ENCODE results near the gene PIP4K2A. TPM values are rescaled to one million over a fixed set of nuclear protein-coding genes. Genes with fewer than 3 reads are reported as not detected.

The PIP4K2A gene
- total RNA-seq, 3 donors from 2014 or later = 15.1 to 36.6 (median 33.1) TPM

- H3K27ac ChIP-seq = no peak overlapping the region
- no peaks in the 10 kb centered on the region for H3K27me3 ChIP-seq
- TF ChIP-seq POLR2AphosphoS5 (IDR thresholded peaks at IDR 0.05) (no peak), CTCF (IDR thresholded peaks at IDR 0.05) (no peak), POLR2A (IDR thresholded peaks at IDR 0.05) (no peak)
- DNase-seq (ENCODE audit: low spot score in 2 of 2) = no peak
- no peaks in the 10 kb centered on the region for H3K4me1 ChIP-seq
- H3K36me3 ChIP-seq = no peaks in the 10 kb centered on the region
- H3K9me3 ChIP-seq = no peaks in the 10 kb centered on the region
- intact Hi-C loops (cut with DNase I; ENCODE audit: low total_unique reads) = no loop called here
- H3K4me3 ChIP-seq = no peak overlapping the region
Observed at GRCh38 chr10:22605168-22605567, 109.2 kb downstream of the PIP4K2A start.

DNA sequence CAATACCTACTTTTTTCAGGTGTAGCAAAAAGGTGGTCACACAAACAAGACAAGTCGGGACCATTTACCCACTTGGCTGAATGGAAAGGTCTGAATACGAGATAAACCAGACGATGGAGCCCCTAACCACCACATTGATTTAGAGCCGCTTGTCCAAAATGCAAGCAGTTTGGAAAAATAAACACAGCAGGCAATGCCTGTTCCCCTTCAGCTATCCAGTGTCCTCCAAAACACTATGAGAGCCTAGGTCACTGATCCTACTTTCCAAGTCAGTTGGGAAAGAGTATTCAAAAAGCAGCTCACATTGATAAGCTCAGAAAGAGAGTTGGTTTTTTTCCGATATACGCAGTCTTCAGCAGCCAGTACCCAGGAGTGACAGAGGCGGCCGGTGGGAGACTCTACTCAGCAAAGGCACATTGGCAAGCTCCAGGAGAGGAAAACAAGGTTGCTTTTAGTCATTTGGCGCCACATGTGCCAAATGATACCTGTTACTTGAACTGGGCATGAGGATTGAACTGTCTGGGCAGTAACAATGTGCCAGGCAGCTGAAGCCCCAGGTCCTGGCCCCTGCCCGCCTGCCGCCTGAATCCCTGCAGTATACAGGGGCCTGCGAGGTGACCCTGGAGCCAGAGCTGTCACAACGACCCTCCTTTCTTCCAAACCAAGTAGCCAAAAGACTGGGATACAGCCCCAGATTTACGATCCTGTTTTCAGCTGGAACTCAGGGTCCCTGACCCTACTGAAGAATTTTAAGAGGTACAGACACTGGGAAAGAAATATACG, 109.8 kb downstream of the PIP4K2A start:
- Histone ChIP-seq H3K27ac (peak overlapping the region; percentile 5 to 34), H3K4me3 (no peak overlapping the region), H3K36me3 (no peaks in the 10 kb centered on the region), H3K9me3 (no peaks in the 10 kb centered on the region), H3K27me3 (no peaks in the 10 kb centered on the region), H3K4me1 (no peaks in the 10 kb centered on the region)
- intact Hi-C loops (cut with DNase I; ENCODE audit: low total_unique reads) = no loop called here
- TF ChIP-seq CTCF (IDR thresholded peaks at IDR 0.05) = no peak
- no peak for TF ChIP-seq POLR2AphosphoS5 (IDR thresholded peaks at IDR 0.05)
- no peak for TF ChIP-seq POLR2A (IDR thresholded peaks at IDR 0.05)
- DNase-seq (ENCODE audit: low spot score in 2 of 2) = no peak

DNA sequence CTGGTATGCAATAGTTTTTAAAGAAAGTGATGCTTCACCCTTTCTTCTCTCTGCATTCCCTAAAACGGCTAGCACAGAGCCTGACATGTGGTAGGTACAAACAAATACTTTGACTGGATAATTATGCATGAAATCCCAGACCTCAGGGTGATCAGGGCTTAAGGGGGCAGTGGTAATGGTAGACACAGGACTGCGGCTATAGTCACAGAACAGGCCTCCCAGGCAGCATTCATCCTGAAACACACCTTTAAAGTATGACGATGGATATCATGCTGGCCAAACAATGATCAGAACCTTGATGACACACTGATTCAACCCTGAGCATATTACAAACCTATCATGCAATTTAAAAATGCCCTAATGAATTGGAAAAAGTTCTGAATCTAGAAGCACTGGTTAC, 110.8 kb downstream of the PIP4K2A start:
- H3K27ac ChIP-seq = no peak overlapping the region
- H3K27me3 ChIP-seq = no peaks in the 10 kb centered on the region
- DNase-seq (ENCODE audit: low spot score in 2 of 2) = no peak
- intact Hi-C loops (cut with DNase I; ENCODE audit: low total_unique reads) = no loop called here
- H3K4me3 ChIP-seq = no peak overlapping the region
- no peaks in the 10 kb centered on the region for H3K4me1 ChIP-seq
- TF ChIP-seq CTCF (IDR thresholded peaks at IDR 0.05) = no peak
- no peak for TF ChIP-seq POLR2A (IDR thresholded peaks at IDR 0.05)
- TF ChIP-seq POLR2AphosphoS5 (IDR thresholded peaks at IDR 0.05) = no peak
- no peaks in the 10 kb centered on the region for H3K9me3 ChIP-seq
- no peaks in the 10 kb centered on the region for H3K36me3 ChIP-seq

DNA sequence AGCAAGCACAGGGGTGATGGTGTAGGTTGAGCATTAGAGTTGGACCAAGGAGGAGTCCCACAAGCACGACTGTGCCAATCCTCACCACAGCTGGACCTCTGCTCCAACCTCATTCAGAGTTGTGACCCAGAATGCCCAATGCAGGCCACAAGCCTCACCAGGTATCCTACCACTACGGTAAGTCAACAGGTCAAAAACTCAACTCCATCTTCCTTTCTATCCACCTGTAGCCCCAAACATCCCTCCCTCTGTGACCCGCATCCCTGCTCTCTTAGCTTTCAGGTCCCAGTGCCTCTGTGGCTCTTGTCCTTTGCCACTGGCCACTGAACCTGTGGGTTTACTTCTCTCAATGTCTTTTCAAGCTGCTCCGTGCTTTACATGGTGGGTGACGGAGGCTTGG, 112.8 kb downstream of the PIP4K2A start:
- Histone ChIP-seq H3K4me3 (no peak overlapping the region), H3K27ac (no peak overlapping the region), H3K4me1 (no peaks in the 10 kb centered on the region), H3K9me3 (no peaks in the 10 kb centered on the region), H3K36me3 (no peaks in the 10 kb centered on the region), H3K27me3 (no peaks in the 10 kb centered on the region)
- DNase-seq (ENCODE audit: low spot score in 2 of 2) = no peak
- TF ChIP-seq POLR2A (IDR thresholded peaks at IDR 0.05) (no peak), CTCF (IDR thresholded peaks at IDR 0.05) (no peak), POLR2AphosphoS5 (IDR thresholded peaks at IDR 0.05) (no peak)
- intact Hi-C loops (cut with DNase I; ENCODE audit: low total_unique reads) = no loop called here

DNA sequence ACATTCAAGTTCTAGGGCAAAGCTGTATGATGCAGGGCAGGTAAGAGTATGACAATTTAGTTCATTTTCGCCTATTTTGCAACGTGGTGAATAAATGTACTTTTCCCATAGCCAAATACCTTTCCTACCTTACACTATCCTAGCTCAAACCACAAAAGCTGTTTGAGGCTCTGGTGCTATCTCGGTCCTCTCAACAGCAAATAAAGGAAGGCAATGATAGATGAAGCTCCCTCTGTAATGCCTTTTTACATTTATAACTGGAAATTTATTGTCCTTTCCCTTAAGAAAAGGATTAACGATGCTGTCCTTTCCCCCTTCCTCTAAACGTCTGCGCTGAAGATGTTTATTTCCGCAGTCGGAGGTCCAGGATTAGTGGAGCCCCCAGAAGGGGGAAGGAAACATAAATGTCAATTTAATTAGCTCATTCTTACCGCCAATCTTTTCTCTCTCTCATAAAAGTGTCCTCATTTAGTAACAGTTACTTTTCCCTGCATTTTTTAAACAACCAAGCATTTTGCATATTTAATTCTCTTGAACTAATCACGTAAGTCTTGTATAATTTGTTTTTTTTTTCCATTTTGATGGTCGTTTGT, 114.6 kb downstream of the PIP4K2A start:
- Histone ChIP-seq H3K27me3 (no peaks in the 10 kb centered on the region), H3K36me3 (no peaks in the 10 kb centered on the region), H3K27ac (no peak overlapping the region), H3K9me3 (no peaks in the 10 kb centered on the region), H3K4me3 (no peak overlapping the region), H3K4me1 (no peaks in the 10 kb centered on the region)
- intact Hi-C loops (cut with DNase I; ENCODE audit: low total_unique reads) = no loop called here
- TF ChIP-seq POLR2A (IDR thresholded peaks at IDR 0.05) = no peak
- TF ChIP-seq CTCF (IDR thresholded peaks at IDR 0.05) = no peak
- no peak for TF ChIP-seq POLR2AphosphoS5 (IDR thresholded peaks at IDR 0.05)
- DNase-seq (ENCODE audit: low spot score in 2 of 2) = no peak

All from breast epithelium (tissue), 4 donors.